Astrocyte (in vitro differentiated cells and primary cell): ENCODE measurements around the gene HHIP. TPM values are rescaled to one million over a fixed set of nuclear protein-coding genes. Genes with fewer than 3 reads are reported as not detected.

Experiments used
- DNase-seq: peaks from one replicate; pipeline ENCODE4 v3.0.0-alpha.2; 2010; ENCODE audit warnings: low read depth
- FAIRE-seq: peaks from 2 replicates; lab custom pipeline; 2011; peaks lifted over from hg19 to GRCh38; lab: Jason Lieb, UNC
- H2AFZ ChIP-seq: 2 replicates; pipeline ENCODE4 v1.6.0; 2012; ENCODE audit warnings: low read depth, low read length, inconsistent platforms
- H3K27ac ChIP-seq: 2 replicates; pipeline ENCODE4 v1.5.1; 2011; ENCODE audit warnings: low read depth, low read length, inconsistent platforms
- H3K27me3 ChIP-seq: 2 replicates; pipeline ENCODE4 v1.6.0; 2011; ENCODE audit warnings: low read length, inconsistent platforms; ENCODE audit not compliant: insufficient read depth
- H3K36me3 ChIP-seq: 2 replicates; pipeline ENCODE4 v1.5.1; 2011; ENCODE audit warnings: low read length, inconsistent platforms; ENCODE audit not compliant: insufficient read depth
- H3K4me1 ChIP-seq: 2 replicates; pipeline ENCODE4 v1.5.1; 2011; ENCODE audit warnings: low read length, inconsistent platforms; ENCODE audit not compliant: insufficient read depth
- H3K4me2 ChIP-seq: 2 replicates; pipeline ENCODE4 v1.6.0; 2012; ENCODE audit warnings: low read length, inconsistent platforms
- H3K4me3 ChIP-seq: 2 replicates; pipeline ENCODE4 v1.5.1; 2011; ENCODE audit warnings: low read depth, mild to moderate bottlenecking, low read length, inconsistent platforms; ENCODE audit not compliant: insufficient read depth
- H3K79me2 ChIP-seq: 2 replicates; pipeline ENCODE4 v1.6.0; 2012; ENCODE audit warnings: mild to moderate bottlenecking, low read length, inconsistent platforms; ENCODE audit not compliant: insufficient read depth
- H3K9ac ChIP-seq: 2 replicates; pipeline ENCODE4 v1.6.0; 2012; ENCODE audit warnings: mild to moderate bottlenecking, low read length, inconsistent platforms
- H3K9me3 ChIP-seq: 2 replicates; pipeline ENCODE4 v1.5.1; 2012; ENCODE audit warnings: low read depth, mild to moderate bottlenecking, low read length, inconsistent platforms; ENCODE audit not compliant: insufficient read depth
- H4K20me1 ChIP-seq: 2 replicates; pipeline ENCODE4 v1.6.0; 2012; ENCODE audit warnings: low read length, inconsistent platforms; ENCODE audit not compliant: insufficient read depth
- H3K27ac Mint-ChIP-seq: one replicate; pipeline ENCODE4 v1.8.0; 2021; ENCODE audit warnings: mild to moderate bottlenecking, mixed read lengths; ENCODE audit not compliant: unreplicated experiment
- H3K27me3 Mint-ChIP-seq: one replicate; pipeline ENCODE4 v1.8.0; 2021; ENCODE audit warnings: low read depth, mixed read lengths; ENCODE audit not compliant: unreplicated experiment
- H3K36me3 Mint-ChIP-seq: one replicate; pipeline ENCODE4 v1.8.0; 2021; ENCODE audit warnings: low read depth, mixed read lengths; ENCODE audit not compliant: unreplicated experiment
- H3K4me1 Mint-ChIP-seq: one replicate; pipeline ENCODE4 v1.8.0; 2021; ENCODE audit warnings: low read depth, mixed read lengths; ENCODE audit not compliant: unreplicated experiment
- H3K4me3 Mint-ChIP-seq: one replicate; pipeline ENCODE4 v1.8.0; 2021; ENCODE audit warnings: mild to moderate bottlenecking, moderate library complexity, mixed read lengths; ENCODE audit not compliant: unreplicated experiment
- H3K9me3 Mint-ChIP-seq: one replicate; pipeline ENCODE4 v1.8.0; 2021; ENCODE audit warnings: mild to moderate bottlenecking, mixed read lengths; ENCODE audit not compliant: unreplicated experiment
- EZH2 ChIP-seq: IDR thresholded peaks from 2 replicates; pipeline ENCODE4 v1.6.1; 2012; ENCODE audit warnings: mild to moderate bottlenecking, low read length, inconsistent platforms; ENCODE audit not compliant: insufficient read depth
- total RNA-seq: library from RNA; stranded (reverse); gene quantifications from 2 replicates; pipeline ENCODE4 v1.2.1, GENCODE V29; 2021
- TF ChIP-seq, protein P1 (sequence below): IDR thresholded peaks from 2 replicates; pipeline ENCODE4 v1.5.1; 2011; ENCODE audit warnings: low read depth, mild to moderate bottlenecking, inconsistent platforms, low read length, moderate library complexity; ENCODE audit not compliant: insufficient read depth

The HHIP gene
- total RNA-seq, 1 donor from 2014 or later: 4.0 TPM

DNA sequence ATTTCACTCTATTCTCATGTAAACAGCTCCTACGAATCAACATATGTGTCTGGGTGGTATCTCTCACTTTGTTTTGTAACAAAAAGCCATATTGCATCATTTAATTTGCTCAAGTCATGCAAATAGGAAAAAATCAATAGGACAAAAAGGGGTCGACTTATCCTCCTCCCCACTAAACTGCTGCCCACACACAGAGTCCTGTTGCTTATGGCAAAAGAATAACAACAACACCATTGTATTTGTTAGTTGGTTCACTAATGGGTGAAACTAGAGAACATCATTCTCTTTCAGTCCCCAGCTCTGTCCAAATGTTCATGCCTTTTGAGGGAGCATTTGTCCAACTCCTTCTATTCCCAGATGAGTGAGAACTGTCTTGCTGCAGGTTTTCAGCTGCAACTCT, 2.1 kb downstream of the HHIP start:
- H3K4me1 Mint-ChIP-seq: peaks cover 17% of the 10 kb centered on the region
- Histone ChIP-seq H3K9ac (peak overlapping the region; percentile 95), H3K9me3 (no peaks in the 10 kb centered on the region), H4K20me1 (no peaks in the 10 kb centered on the region), H3K4me1 (peaks cover 10% of the 10 kb centered on the region), H3K36me3 (peaks cover 8% of the 10 kb centered on the region), H2AFZ (no peak overlapping the region), H3K4me2 (peak overlapping the region; percentile 99), H3K4me3 (peak overlapping the region; percentile 98), H3K27me3 (no peaks in the 10 kb centered on the region), H3K79me2 (peaks cover 91% of the 10 kb centered on the region), H3K27ac (peak overlapping the region; percentile 84)
- peak overlapping the region; percentile 94 for H3K4me3 Mint-ChIP-seq
- H3K9me3 Mint-ChIP-seq: peaks cover 2% of the 10 kb centered on the region
- peaks cover 25% of the 10 kb centered on the region for H3K27me3 Mint-ChIP-seq
- DNase-seq: no peak
- TF ChIP-seq, protein P1, sequence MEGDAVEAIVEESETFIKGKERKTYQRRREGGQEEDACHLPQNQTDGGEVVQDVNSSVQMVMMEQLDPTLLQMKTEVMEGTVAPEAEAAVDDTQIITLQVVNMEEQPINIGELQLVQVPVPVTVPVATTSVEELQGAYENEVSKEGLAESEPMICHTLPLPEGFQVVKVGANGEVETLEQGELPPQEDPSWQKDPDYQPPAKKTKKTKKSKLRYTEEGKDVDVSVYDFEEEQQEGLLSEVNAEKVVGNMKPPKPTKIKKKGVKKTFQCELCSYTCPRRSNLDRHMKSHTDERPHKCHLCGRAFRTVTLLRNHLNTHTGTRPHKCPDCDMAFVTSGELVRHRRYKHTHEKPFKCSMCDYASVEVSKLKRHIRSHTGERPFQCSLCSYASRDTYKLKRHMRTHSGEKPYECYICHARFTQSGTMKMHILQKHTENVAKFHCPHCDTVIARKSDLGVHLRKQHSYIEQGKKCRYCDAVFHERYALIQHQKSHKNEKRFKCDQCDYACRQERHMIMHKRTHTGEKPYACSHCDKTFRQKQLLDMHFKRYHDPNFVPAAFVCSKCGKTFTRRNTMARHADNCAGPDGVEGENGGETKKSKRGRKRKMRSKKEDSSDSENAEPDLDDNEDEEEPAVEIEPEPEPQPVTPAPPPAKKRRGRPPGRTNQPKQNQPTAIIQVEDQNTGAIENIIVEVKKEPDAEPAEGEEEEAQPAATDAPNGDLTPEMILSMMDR: no peak
- TF ChIP-seq EZH2: no peak
- peaks cover 2% of the 10 kb centered on the region for H3K36me3 Mint-ChIP-seq
- H3K27ac Mint-ChIP-seq: no peak overlapping the region
- FAIRE-seq: no peak

DNA sequence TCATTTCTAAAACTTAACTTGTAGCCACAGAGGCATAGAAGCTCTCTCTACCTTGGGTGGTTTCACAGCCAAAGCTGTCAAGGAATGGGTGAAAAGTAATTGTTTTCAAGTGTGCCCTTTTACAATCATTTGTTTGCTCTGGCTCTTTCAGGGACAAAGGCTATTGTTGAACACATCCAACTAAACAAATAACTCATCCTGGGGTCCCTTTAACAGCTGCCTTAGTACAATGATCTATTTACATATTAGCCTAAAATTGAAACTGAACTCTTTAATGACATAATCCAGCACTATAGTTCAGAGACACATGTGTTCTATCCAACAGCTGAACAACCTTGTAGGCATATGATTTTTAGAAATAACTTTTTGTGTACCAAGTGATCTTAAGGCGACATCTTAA, 3.7 kb downstream of the HHIP start:
- FAIRE-seq (no peak), DNase-seq (no peak)
- peaks cover 24% of the 10 kb centered on the region for H3K27me3 Mint-ChIP-seq
- no peak overlapping the region for H3K4me3 Mint-ChIP-seq
- H3K4me1 Mint-ChIP-seq: peaks cover 17% of the 10 kb centered on the region
- Histone ChIP-seq H3K9me3 (no peaks in the 10 kb centered on the region), H3K9ac (peak overlapping the region; percentile 95), H3K27me3 (no peaks in the 10 kb centered on the region), H2AFZ (no peak overlapping the region), H3K36me3 (peaks cover 18% of the 10 kb centered on the region), H3K4me2 (peak overlapping the region; percentile 99), H3K27ac (peak overlapping the region; percentile 34), H3K4me1 (peaks cover 10% of the 10 kb centered on the region), H3K4me3 (peak overlapping the region; percentile 98), H4K20me1 (no peaks in the 10 kb centered on the region), H3K79me2 (peaks cover 95% of the 10 kb centered on the region)
- H3K27ac Mint-ChIP-seq: no peak overlapping the region
- peaks cover 2% of the 10 kb centered on the region for H3K9me3 Mint-ChIP-seq
- H3K36me3 Mint-ChIP-seq: peaks cover 2% of the 10 kb centered on the region
- TF ChIP-seq EZH2: no peak
- TF ChIP-seq, protein P1: no peak

DNA sequence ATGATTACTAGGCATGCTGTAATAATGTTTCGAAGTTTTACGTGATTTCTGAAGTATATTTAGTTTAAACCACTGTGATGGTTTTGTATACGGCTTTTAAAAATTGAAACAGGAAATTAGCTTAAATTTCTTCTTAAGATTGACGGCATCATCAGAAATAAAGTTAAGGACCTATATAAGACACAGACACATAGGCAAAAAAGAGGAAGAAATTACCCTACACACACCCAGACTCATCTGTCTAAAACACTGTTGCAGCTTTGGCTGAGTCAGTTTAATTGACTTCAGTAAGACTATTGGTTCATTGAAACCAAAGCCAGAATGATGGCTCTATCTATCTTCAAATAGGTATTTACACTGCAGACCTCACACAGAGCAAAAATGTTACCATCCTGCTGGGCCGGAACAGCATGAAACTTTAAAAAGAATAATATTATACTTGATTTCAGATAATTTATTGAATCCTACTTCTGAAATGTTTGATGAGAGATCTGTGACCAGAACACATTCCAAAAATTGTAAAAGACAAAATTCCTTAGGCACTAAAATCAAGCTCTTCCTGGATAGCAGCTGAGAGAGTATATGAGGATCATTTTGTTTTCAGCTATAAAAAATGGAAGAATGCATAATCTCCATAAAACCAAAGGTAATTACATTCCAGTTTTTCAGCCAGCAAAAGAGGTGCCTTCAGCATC, 4.5 kb downstream of the HHIP start:
- peaks cover 23% of the 10 kb centered on the region for H3K27me3 Mint-ChIP-seq
- no peaks in the 10 kb centered on the region for H3K9me3 ChIP-seq
- H3K27ac ChIP-seq: peak overlapping the region; percentile 34
- no peak for FAIRE-seq
- H3K4me2 ChIP-seq: peak overlapping the region; percentile 99
- H3K9ac ChIP-seq: peak overlapping the region; percentile 95
- H3K4me3 Mint-ChIP-seq: no peak overlapping the region
- H3K36me3 Mint-ChIP-seq: peaks cover 2% of the 10 kb centered on the region
- no peak overlapping the region for H2AFZ ChIP-seq
- H3K79me2 ChIP-seq: peaks cover 93% of the 10 kb centered on the region
- peak overlapping the region; percentile 98 for H3K4me3 ChIP-seq
- DNase-seq: no peak
- peaks cover 22% of the 10 kb centered on the region for H3K36me3 ChIP-seq
- no peak for TF ChIP-seq EZH2
- TF ChIP-seq, protein P1: no peak
- no peaks in the 10 kb centered on the region for H3K27me3 ChIP-seq
- H3K4me1 ChIP-seq: peaks cover 10% of the 10 kb centered on the region
- H3K27ac Mint-ChIP-seq: peak overlapping the region; percentile 38
- H3K4me1 Mint-ChIP-seq: peaks cover 17% of the 10 kb centered on the region
- H4K20me1 ChIP-seq: no peaks in the 10 kb centered on the region
- peaks cover 2% of the 10 kb centered on the region for H3K9me3 Mint-ChIP-seq
